Measurements from ENCODE around the gene ESYT3.

Gene ESYT3, protein sequence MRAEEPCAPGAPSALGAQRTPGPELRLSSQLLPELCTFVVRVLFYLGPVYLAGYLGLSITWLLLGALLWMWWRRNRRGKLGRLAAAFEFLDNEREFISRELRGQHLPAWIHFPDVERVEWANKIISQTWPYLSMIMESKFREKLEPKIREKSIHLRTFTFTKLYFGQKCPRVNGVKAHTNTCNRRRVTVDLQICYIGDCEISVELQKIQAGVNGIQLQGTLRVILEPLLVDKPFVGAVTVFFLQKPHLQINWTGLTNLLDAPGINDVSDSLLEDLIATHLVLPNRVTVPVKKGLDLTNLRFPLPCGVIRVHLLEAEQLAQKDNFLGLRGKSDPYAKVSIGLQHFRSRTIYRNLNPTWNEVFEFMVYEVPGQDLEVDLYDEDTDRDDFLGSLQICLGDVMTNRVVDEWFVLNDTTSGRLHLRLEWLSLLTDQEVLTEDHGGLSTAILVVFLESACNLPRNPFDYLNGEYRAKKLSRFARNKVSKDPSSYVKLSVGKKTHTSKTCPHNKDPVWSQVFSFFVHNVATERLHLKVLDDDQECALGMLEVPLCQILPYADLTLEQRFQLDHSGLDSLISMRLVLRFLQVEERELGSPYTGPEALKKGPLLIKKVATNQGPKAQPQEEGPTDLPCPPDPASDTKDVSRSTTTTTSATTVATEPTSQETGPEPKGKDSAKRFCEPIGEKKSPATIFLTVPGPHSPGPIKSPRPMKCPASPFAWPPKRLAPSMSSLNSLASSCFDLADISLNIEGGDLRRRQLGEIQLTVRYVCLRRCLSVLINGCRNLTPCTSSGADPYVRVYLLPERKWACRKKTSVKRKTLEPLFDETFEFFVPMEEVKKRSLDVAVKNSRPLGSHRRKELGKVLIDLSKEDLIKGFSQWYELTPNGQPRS

GRCh38 chr3:138434276-138434874, at the start of gene ESYT3:
Gene ESYT3, plus strand, starts transcription at chr3:138434616. Its CDS starts 183 bp downstream, at chr3:138434799.
- TF ChIP-seq MAX (IDR thresholded peaks at IDR 0.05) (peak; percentile 99), RAD21 (IDR thresholded peaks at IDR 0.05; ENCODE audit: low read depth) (no peak), CREB1 (IDR thresholded peaks at IDR 0.05; ENCODE audit: low read depth) (peak; percentile 10; the same call in 1 of the 2 replicates), FOXM1 (IDR thresholded peaks at IDR 0.05; ENCODE audit: borderline replicate concordance, low read depth) (no peak), YY1 (IDR thresholded peaks at IDR 0.05; ENCODE audit: low read depth) (no peak; the same call in 1 of the 2 replicates), TAF1 (IDR thresholded peaks at IDR 0.05; ENCODE audit: low read depth) (peak; percentile 53; the same call in 1 of the 2 replicates), TEAD4 (IDR thresholded peaks at IDR 0.05) (no peak; the same call in 1 of the 2 replicates), CEBPB (IDR thresholded peaks at IDR 0.05) (no peak), TCF12 (IDR thresholded peaks at IDR 0.05; ENCODE audit: low read depth) (peak; percentile 58; the same call in 1 of the 2 replicates)
- TF ChIP-seq, protein P1, sequence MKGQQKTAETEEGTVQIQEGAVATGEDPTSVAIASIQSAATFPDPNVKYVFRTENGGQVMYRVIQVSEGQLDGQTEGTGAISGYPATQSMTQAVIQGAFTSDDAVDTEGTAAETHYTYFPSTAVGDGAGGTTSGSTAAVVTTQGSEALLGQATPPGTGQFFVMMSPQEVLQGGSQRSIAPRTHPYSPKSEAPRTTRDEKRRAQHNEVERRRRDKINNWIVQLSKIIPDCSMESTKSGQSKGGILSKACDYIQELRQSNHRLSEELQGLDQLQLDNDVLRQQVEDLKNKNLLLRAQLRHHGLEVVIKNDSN (IDR thresholded peaks at IDR 0.05) = peak; percentile 88
- TF ChIP-seq, protein P2, sequence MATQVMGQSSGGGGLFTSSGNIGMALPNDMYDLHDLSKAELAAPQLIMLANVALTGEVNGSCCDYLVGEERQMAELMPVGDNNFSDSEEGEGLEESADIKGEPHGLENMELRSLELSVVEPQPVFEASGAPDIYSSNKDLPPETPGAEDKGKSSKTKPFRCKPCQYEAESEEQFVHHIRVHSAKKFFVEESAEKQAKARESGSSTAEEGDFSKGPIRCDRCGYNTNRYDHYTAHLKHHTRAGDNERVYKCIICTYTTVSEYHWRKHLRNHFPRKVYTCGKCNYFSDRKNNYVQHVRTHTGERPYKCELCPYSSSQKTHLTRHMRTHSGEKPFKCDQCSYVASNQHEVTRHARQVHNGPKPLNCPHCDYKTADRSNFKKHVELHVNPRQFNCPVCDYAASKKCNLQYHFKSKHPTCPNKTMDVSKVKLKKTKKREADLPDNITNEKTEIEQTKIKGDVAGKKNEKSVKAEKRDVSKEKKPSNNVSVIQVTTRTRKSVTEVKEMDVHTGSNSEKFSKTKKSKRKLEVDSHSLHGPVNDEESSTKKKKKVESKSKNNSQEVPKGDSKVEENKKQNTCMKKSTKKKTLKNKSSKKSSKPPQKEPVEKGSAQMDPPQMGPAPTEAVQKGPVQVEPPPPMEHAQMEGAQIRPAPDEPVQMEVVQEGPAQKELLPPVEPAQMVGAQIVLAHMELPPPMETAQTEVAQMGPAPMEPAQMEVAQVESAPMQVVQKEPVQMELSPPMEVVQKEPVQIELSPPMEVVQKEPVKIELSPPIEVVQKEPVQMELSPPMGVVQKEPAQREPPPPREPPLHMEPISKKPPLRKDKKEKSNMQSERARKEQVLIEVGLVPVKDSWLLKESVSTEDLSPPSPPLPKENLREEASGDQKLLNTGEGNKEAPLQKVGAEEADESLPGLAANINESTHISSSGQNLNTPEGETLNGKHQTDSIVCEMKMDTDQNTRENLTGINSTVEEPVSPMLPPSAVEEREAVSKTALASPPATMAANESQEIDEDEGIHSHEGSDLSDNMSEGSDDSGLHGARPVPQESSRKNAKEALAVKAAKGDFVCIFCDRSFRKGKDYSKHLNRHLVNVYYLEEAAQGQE (IDR thresholded peaks at IDR 0.05; ENCODE audit: low read depth) = no peak

GRCh38 chr3:138384976-138385375, 49.4 kb upstream of the ESYT3 start:
- TF ChIP-seq TEAD4 (IDR thresholded peaks at IDR 0.05) = no peak

GRCh38 chr3:138389144-138389601, 45.2 kb upstream of the ESYT3 start:
- TF ChIP-seq, protein P2 (IDR thresholded peaks at IDR 0.05; ENCODE audit: low read depth) = no peak
- TF ChIP-seq NFIC (IDR thresholded peaks at IDR 0.05) (no peak), EGR1 (IDR thresholded peaks at IDR 0.05) (no peak), TEAD4 (IDR thresholded peaks at IDR 0.05) (no peak), YY1 (IDR thresholded peaks at IDR 0.05; ENCODE audit: low read depth) (no peak), MAX (IDR thresholded peaks at IDR 0.05) (no peak), TAF1 (IDR thresholded peaks at IDR 0.05; ENCODE audit: low read depth) (no peak), CREB1 (IDR thresholded peaks at IDR 0.05; ENCODE audit: low read depth) (no peak), RAD21 (IDR thresholded peaks at IDR 0.05; ENCODE audit: low read depth) (no peak), EP300 (IDR thresholded peaks at IDR 0.05; ENCODE audit: borderline replicate concordance) (no peak), ZBTB7A (IDR thresholded peaks at IDR 0.05; ENCODE audit: low read depth) (no peak), FOXM1 (IDR thresholded peaks at IDR 0.05; ENCODE audit: borderline replicate concordance, low read depth) (no peak), CEBPB (IDR thresholded peaks at IDR 0.05) (no peak), TCF12 (IDR thresholded peaks at IDR 0.05; ENCODE audit: low read depth) (no peak)
- TF ChIP-seq, protein P1 (IDR thresholded peaks at IDR 0.05) = no peak

DNA sequence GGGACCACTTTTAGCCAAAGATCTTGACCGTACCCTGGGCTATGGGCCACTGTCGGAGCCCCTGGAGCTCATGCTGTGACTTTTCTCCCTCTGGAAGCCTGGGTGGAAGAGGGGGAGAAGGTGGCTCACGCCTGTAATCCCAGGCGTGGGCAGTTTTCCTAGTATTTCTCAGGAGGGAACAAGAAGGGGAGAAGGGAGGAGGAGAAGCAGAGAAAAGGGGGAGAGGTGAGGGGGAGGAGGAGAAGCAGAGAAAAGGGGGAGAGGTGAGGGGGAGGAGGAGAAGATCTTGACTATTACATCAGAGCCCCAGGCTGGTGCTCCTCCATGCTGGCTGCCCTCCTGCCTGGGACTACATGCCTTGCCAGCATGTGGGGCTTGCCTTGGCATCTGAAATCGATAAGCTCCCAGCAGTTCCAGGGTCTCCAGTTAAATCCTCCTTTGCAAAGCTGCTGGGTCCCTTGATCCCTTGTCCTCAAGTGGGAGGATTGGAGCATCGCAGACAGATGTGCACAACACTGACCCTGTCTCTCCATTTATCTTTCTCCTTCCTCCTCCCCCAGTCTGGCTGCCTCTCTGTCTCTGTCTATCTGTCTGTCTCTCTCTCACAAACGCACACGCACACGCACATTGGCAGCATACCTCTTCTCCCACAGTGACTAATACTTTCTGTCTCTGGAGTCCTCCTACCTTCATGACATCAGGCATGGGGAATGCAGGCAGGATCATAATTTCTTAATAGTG, 44.4 kb upstream of the ESYT3 start:
- TF ChIP-seq, protein P1 (IDR thresholded peaks at IDR 0.05) = no peak
- peak; percentile 85 for TF ChIP-seq TEAD4 (IDR thresholded peaks at IDR 0.05)
- no peak for TF ChIP-seq CREB1 (IDR thresholded peaks at IDR 0.05; ENCODE audit: low read depth)
- TF ChIP-seq MAX (IDR thresholded peaks at IDR 0.05) = no peak
- TF ChIP-seq, protein P2 (IDR thresholded peaks at IDR 0.05; ENCODE audit: low read depth) = no peak

Data from Ishikawa (cell line).